ENCODE results near the gene FAM234B.

DNA sequence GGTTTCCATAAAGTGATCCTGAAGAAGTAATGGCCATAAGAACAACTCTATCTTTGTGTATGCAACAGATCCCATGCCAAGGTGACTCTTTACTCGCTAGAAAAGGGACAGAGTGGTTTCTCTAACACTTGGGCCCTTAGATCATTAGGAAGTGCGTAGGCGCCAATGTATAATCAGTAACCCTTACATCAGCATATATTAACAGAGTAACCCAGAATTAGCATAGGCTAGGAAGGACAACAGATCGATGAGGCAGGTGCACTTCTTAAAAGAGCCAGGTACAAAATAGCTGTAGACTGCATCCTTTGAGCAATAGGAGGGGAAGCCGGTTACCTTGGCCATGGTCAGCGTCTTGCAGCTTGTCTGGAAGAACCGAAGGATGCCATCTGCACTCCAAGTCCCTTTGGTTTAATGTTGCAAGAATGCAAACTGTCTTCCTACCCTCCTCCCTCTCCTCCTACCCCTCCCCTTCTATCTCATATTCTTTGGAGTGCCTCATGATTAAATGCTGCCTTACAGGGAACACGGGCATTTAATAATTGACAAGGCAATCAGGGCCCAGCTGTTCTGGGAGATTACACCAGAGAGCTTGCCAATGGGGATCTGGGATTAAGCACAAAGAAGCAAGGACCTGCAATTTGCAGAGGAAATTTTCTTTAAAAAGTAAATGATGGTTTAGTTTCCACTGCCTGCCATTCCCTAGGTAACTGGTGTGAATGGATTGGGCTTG is 51.2 kb downstream of the FAM234B start:
- no peak for TF ChIP-seq NFRKB (IDR thresholded peaks at IDR 0.05)
- no peak for TF ChIP-seq SP1 (IDR thresholded peaks at IDR 0.05)
- no peak for TF ChIP-seq FOXM1 (IDR thresholded peaks at IDR 0.05; ENCODE audit: borderline replicate concordance)
- TF ChIP-seq SUZ12 (IDR thresholded peaks at IDR 0.05) = no peak
- TF ChIP-seq FOXK2 (IDR thresholded peaks at IDR 0.05) = no peak
- TF ChIP-seq FOXA1 (IDR thresholded peaks at IDR 0.05) = no peak

All from HEK293T (cell line).